Peyer's patch (tissue), 4 donors: Measurements from ENCODE around the gene GUCY2D.

ENCODE experiments used
- CTCF ChIP-seq, 6 experiments: fragments of 450-650 bp in 4 of 6; fragments of 200-600 bp in 2 of 6; sonication (generic) in 1 of 6; IDR thresholded peaks; one replicate each; pipeline ENCODE4 v1.5.1; 2017 to 2019; ENCODE audit warnings: antibody characterized with exemption in 6 of 6, mild to moderate bottlenecking in 3 of 6, moderate library complexity in 1 of 6
- POLR2A ChIP-seq, 2 donors: fragments of 450-650 bp; IDR thresholded peaks; one replicate each; pipeline ENCODE4 v1.5.1; 2017; ENCODE audit warnings: antibody characterized with exemption in 2 of 2, mild to moderate bottlenecking in 2 of 2, moderate library complexity in 2 of 2

DNA sequence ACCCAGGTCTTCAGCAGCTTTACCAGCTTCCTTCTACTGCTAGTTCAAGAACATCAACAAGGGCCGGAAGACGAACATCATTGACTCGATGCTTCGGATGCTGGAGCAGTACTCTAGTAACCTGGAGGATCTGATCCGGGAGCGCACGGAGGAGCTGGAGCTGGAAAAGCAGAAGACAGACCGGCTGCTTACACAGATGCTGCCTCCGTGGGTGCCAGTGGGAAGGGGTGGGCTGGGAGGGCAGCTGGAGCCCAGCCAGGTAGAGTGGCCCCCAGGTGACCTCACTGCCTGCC is 12.1 kb downstream of the GUCY2D start:
- TF ChIP-seq CTCF (IDR thresholded peaks at IDR 0.05) (no peak), POLR2A (IDR thresholded peaks at IDR 0.05) (no peak)
